Caco-2 (cell line): Measurements from ENCODE around the gene GRK5. TPM values are rescaled to one million over a fixed set of nuclear protein-coding genes. Genes with fewer than 3 reads are reported as not detected.

Experiments
- BruUV-seq: library from RNA; stranded (reverse); fragments of 400-500 nt; replicated peaks from 2 replicates; lab custom pipeline; 2021; lab: Mats Ljungman, UMichigan
- CTCF ChIA-PET: fragments of 300-600 bp; sonication (Branson Sonifier 250); formaldehyde crosslinking; loops from one replicate; lab custom pipeline; 2022; ENCODE audit warnings: antibody characterized with exemption; lab: Charles Lee
- POLR2A ChIA-PET: fragments of 300-600 bp; sonication (Branson Sonifier 250); formaldehyde crosslinking; loops from one replicate; lab custom pipeline; 2022; ENCODE audit warnings: antibody characterized with exemption; lab: Charles Lee
- DNase-seq, 2 experiments: peaks; one replicate each; pipeline versions ENCODE4 v3.0.0 to v3.0.0-alpha.2; 2020 to 2022
- H3K27me3 ChIP-seq: replicated peaks from 2 replicates; pipeline ENCODE4 v1.6.0; 2011; ENCODE audit warnings: low read length; ENCODE audit not compliant: control insufficient read depth, insufficient read depth
- H3K36me3 ChIP-seq: 2 replicates; pipeline ENCODE4 v1.5.1; 2011; ENCODE audit warnings: low read length; ENCODE audit not compliant: control insufficient read depth, insufficient read depth
- H3K4me1 ChIP-seq: fragments of 250-450 bp; sonication (Bioruptor Pico); 2 replicates; pipeline ENCODE4 v1.5.1; 2020; ENCODE audit warnings: mild to moderate bottlenecking
- H3K4me3 ChIP-seq: 2 replicates; pipeline ENCODE4 v1.5.1; 2011; ENCODE audit warnings: low read depth, mild to moderate bottlenecking, control low read depth, low read length
- H3K9me3 ChIP-seq: fragments of 250-450 bp; sonication (Bioruptor Pico); 2 replicates; pipeline ENCODE4 v1.5.1; 2020; ENCODE audit warnings: mild to moderate bottlenecking, moderate library complexity
- H3K27ac Mint-ChIP-seq: one replicate; pipeline ENCODE4 v1.8.0; 2022; ENCODE audit warnings: mixed read lengths; ENCODE audit not compliant: unreplicated experiment
- H3K27me3 Mint-ChIP-seq: one replicate; pipeline ENCODE4 v1.8.0; 2022; ENCODE audit warnings: mixed read lengths; ENCODE audit not compliant: insufficient read depth, unreplicated experiment
- H3K36me3 Mint-ChIP-seq: one replicate; pipeline ENCODE4 v1.8.0; 2022; ENCODE audit warnings: mild to moderate bottlenecking, mixed read lengths; ENCODE audit not compliant: insufficient read depth, unreplicated experiment
- H3K4me1 Mint-ChIP-seq: one replicate; pipeline ENCODE4 v1.8.0; 2022; ENCODE audit warnings: low read depth, mixed read lengths; ENCODE audit not compliant: unreplicated experiment
- H3K4me3 Mint-ChIP-seq: one replicate; pipeline ENCODE4 v1.8.0; 2022; ENCODE audit warnings: mild to moderate bottlenecking, moderate library complexity, mixed read lengths; ENCODE audit not compliant: unreplicated experiment
- H3K9me3 Mint-ChIP-seq: one replicate; pipeline ENCODE4 v1.8.0; 2022; ENCODE audit warnings: mixed read lengths; ENCODE audit not compliant: unreplicated experiment
- intact Hi-C: fragments of 100-400 bp; cut with micrococcal nuclease; formaldehyde crosslinking; loops from one replicate; pipeline ENCODE4 v1.10.0; 2022; ENCODE audit not compliant: unreplicated experiment
- total RNA-seq: library from RNA; stranded (reverse); gene quantifications from 2 replicates; pipeline ENCODE4 v1.2.3, GENCODE V29; 2022
- TF ChIP-seq, protein P1 (sequence below), 2 experiments: fragments of 200-600 bp in 1 of 2; IDR thresholded peaks; 1 replicate in 1 of 2; 2 replicates in 1 of 2; pipeline versions ENCODE4 v1.5.1 to v1.8.0; 2011 to 2022; ENCODE audit warnings: antibody characterized with exemption in 1 of 2, control low read depth in 1 of 2, inconsistent platforms in 1 of 2, low read depth in 1 of 2, low read length in 1 of 2, mild to moderate bottlenecking in 1 of 2, moderate library complexity in 1 of 2; ENCODE audit not compliant: insufficient read depth in 1 of 2, severe bottlenecking in 1 of 2, unreplicated experiment in 1 of 2

Gene GRK5
- total RNA-seq, 1 experiment from 2014 or later: 7.7 TPM

DNA sequence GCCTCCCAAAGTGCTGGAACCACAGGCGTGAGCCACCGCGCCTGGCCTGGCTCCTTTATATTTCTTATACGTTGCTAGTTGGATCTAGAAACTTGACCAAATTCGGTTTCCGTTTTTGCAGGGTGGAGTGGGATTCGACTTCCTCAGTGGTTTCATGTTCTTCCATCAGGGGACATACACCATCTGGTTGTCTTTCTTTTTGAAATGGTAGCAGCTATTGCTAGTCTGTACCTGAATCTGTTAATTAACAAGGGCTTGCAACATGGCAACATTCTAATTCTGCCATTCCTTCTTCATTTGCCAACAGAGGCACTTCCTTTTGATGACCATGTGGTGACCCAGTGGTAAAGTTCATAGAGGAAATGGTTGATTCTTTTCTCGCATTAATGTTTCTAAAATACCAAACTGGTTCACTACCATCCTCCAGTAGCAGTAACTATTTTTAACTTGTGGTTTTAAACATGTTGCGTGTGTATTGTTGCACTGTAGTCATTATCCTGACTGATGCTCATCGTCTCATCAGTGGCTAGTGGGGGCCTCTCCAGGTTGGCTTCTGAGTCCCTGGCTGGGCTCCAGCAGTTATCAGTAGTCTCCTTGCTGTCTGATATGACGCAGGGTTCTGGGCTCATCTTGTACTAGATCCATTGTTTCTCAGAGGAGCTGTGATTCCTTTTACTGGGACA is 175.9 kb downstream of the GRK5 start:
- CTCF ChIA-PET: no interaction called here
- H3K36me3 Mint-ChIP-seq: no peaks in the 10 kb centered on the region
- Histone ChIP-seq H3K4me3 (no peak overlapping the region), H3K9me3 (no peaks in the 10 kb centered on the region), H3K4me1 (no peaks in the 10 kb centered on the region), H3K36me3 (no peaks in the 10 kb centered on the region; the same call in 1 of the 2 replicates), H3K27me3 (no peaks in the 10 kb centered on the region)
- POLR2A ChIA-PET: no interaction called here
- DNase-seq: no peak
- no peaks in the 10 kb centered on the region for H3K4me1 Mint-ChIP-seq
- H3K9me3 Mint-ChIP-seq: no peaks in the 10 kb centered on the region
- H3K4me3 Mint-ChIP-seq: no peak overlapping the region
- H3K27me3 Mint-ChIP-seq: no peaks in the 10 kb centered on the region
- intact Hi-C loops: no loop called here
- TF ChIP-seq, protein P1, sequence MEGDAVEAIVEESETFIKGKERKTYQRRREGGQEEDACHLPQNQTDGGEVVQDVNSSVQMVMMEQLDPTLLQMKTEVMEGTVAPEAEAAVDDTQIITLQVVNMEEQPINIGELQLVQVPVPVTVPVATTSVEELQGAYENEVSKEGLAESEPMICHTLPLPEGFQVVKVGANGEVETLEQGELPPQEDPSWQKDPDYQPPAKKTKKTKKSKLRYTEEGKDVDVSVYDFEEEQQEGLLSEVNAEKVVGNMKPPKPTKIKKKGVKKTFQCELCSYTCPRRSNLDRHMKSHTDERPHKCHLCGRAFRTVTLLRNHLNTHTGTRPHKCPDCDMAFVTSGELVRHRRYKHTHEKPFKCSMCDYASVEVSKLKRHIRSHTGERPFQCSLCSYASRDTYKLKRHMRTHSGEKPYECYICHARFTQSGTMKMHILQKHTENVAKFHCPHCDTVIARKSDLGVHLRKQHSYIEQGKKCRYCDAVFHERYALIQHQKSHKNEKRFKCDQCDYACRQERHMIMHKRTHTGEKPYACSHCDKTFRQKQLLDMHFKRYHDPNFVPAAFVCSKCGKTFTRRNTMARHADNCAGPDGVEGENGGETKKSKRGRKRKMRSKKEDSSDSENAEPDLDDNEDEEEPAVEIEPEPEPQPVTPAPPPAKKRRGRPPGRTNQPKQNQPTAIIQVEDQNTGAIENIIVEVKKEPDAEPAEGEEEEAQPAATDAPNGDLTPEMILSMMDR (IDR thresholded peaks at IDR 0.05; ENCODE audit: insufficient read depth in 1 of 2, low read depth in 1 of 2, low read length in 1 of 2, severe bottlenecking in 1 of 2, unreplicated experiment in 1 of 2): no peak
- H3K27ac Mint-ChIP-seq: no peak overlapping the region
- BruUV-seq: no TSS peak

DNA sequence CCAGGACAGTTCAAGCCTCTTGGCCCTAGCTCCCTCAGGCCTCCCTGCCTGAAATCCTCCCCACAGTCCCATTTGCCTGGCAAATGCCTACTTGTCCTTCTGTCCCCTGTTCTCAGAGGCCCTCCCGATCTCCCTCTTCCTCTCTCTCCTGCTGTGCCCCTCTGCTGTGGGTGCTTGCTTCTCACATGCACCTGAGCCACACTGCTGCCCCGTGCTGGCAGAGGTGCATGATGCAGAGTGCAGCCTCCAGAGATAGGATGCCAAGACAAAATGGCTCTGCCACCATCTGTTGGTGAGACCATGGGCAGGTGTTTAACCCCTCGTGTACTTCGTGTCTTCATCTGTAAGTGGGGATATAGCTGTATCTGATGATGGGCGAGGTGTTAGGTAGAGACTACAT is 176.8 kb downstream of the GRK5 start:
- CTCF ChIA-PET: no interaction called here
- no TSS peak for BruUV-seq
- Histone ChIP-seq H3K36me3 (no peaks in the 10 kb centered on the region; the same call in 1 of the 2 replicates), H3K9me3 (no peaks in the 10 kb centered on the region), H3K4me1 (no peaks in the 10 kb centered on the region), H3K27me3 (no peaks in the 10 kb centered on the region), H3K4me3 (no peak overlapping the region)
- Mint-ChIP-seq H3K27ac (no peak overlapping the region), H3K4me1 (no peaks in the 10 kb centered on the region), H3K36me3 (no peaks in the 10 kb centered on the region), H3K27me3 (no peaks in the 10 kb centered on the region), H3K9me3 (no peaks in the 10 kb centered on the region), H3K4me3 (no peak overlapping the region)
- POLR2A ChIA-PET: no interaction called here
- intact Hi-C loops: no loop called here
- DNase-seq: no peak
- TF ChIP-seq, protein P1 (IDR thresholded peaks at IDR 0.05; ENCODE audit: insufficient read depth in 1 of 2, low read depth in 1 of 2, low read length in 1 of 2, severe bottlenecking in 1 of 2, unreplicated experiment in 1 of 2): no peak

DNA sequence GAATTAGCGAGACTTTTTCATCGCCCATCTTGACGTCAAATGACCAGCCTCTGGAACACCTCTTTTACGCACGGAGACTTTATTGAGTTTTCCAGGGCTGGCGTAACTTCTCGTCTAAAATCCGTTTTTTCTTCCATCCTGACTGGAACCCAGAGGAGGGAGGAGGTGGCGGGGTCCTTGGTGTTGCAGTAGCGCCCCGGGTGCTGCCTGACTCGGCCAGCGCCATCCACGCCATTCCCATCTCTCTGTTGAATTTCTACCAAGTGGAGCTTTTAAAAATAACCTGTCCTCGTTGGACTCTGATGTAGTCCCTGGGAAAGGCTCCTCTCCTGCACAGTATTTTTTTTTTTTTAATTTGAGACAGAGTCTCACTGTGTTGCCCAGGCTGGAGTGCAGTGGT is 179.3 kb downstream of the GRK5 start:
- CTCF ChIA-PET: interaction anchor here (0.7 kb wide), 1 partner anchor 209 kb away, joined by 3 read pairs; no protein-coding TSS in a partner anchor
- POLR2A ChIA-PET: no interaction called here
- Mint-ChIP-seq H3K4me1 (no peaks in the 10 kb centered on the region), H3K27ac (no peak overlapping the region), H3K9me3 (no peaks in the 10 kb centered on the region), H3K27me3 (no peaks in the 10 kb centered on the region), H3K36me3 (no peaks in the 10 kb centered on the region), H3K4me3 (no peak overlapping the region)
- H3K4me1 ChIP-seq: no peaks in the 10 kb centered on the region
- intact Hi-C loops: no loop called here
- H3K4me3 ChIP-seq: no peak overlapping the region
- TF ChIP-seq, protein P1 (IDR thresholded peaks at IDR 0.05; ENCODE audit: insufficient read depth in 1 of 2, low read depth in 1 of 2, low read length in 1 of 2, severe bottlenecking in 1 of 2, unreplicated experiment in 1 of 2): no peak
- BruUV-seq: no TSS peak
- no peaks in the 10 kb centered on the region for H3K27me3 ChIP-seq
- H3K9me3 ChIP-seq: no peaks in the 10 kb centered on the region
- no peaks in the 10 kb centered on the region for H3K36me3 ChIP-seq
- DNase-seq: no peak
